ENCODE data around the gene CDRT4. TPM values are rescaled to one million over a fixed set of nuclear protein-coding genes. Genes with fewer than 3 reads are reported as not detected.

The CDRT4 gene
- polyA plus RNA-seq, 1 of the 3 experiments (the other 2 are of a cell fraction): 4.6 TPM

GRCh38 chr17:15447928-15448579, 19.4 kb downstream of the CDRT4 start:
- Histone ChIP-seq H3F3A (replicated peaks; ENCODE audit: insufficient read depth) (peaks cover 10% of the 10 kb centered on the region), H3K4me2 (no peak overlapping the region), H3K36me3 (replicated peaks in 1 of 2; ENCODE audit: control insufficient read depth in 1 of 2, insufficient read depth in 2 of 2, low read length in 1 of 2) (no peaks in the 10 kb centered on the region), H3K4me3 (ENCODE audit: low read depth in 2 of 2, low read length in 1 of 2) (no peak overlapping the region), H4K20me1 (ENCODE audit: insufficient read depth) (no peaks in the 10 kb centered on the region), H3K27me3 (ENCODE audit: insufficient read depth) (no peaks in the 10 kb centered on the region), H3K9me2 (no peaks in the 10 kb centered on the region), H3K9ac (no peak overlapping the region), H3K4me1 (ENCODE audit: control insufficient read depth in 1 of 2, insufficient read depth in 2 of 2, low read depth in 1 of 2, low read length in 1 of 2) (peaks cover 15 to 20% of the 10 kb centered on the region in 2 experiments), H3K9me3 (no peaks in the 10 kb centered on the region), H3K27ac (ENCODE audit: low read depth in 2 of 2, low read length in 1 of 2) (no peak overlapping the region; a peak in 1 of 4 replicates), H2AFZ (ENCODE audit: low read depth) (no peak overlapping the region), H3K79me2 (ENCODE audit: insufficient read depth) (no peaks in the 10 kb centered on the region)
- POLR2A ChIA-PET: no interaction called here
- CTCF ChIA-PET: no interaction called here
- WGBS (ENCODE audit: low lambda C conversion rate): 88% methylated on average over 6 of the region's 6 CpGs
- TF ChIP-seq FOSL2 (IDR thresholded peaks at IDR 0.05; ENCODE audit: borderline replicate concordance, low read depth) (no peak), EZH2phosphoT487 (IDR thresholded peaks at IDR 0.05; ENCODE audit: borderline replicate concordance, low read depth) (no peak), FOXJ3 (CRISPR knock-in tag; IDR thresholded peaks at IDR 0.05) (no peak), RAD21 (IDR thresholded peaks at IDR 0.05; ENCODE audit: low read length) (no peak), USF1 (IDR thresholded peaks at IDR 0.05; ENCODE audit: borderline replicate concordance, low read depth) (no peak), NFIC (IDR thresholded peaks at IDR 0.05; ENCODE audit: borderline replicate concordance) (no peak), SIN3A (IDR thresholded peaks at IDR 0.05; ENCODE audit: borderline replicate concordance, low read depth, low read length) (no peak), RXRA (IDR thresholded peaks at IDR 0.05; ENCODE audit: borderline replicate concordance, low read depth) (no peak)
- DNase-seq: no peak

GRCh38 chr17:15446036-15446435, 21.4 kb downstream of the CDRT4 start:
- no peaks in the 10 kb centered on the region for H3K36me3 ChIP-seq (replicated peaks in 1 of 2; ENCODE audit: control insufficient read depth in 1 of 2, insufficient read depth in 2 of 2, low read length in 1 of 2)
- no peaks in the 10 kb centered on the region for H3K27me3 ChIP-seq (ENCODE audit: insufficient read depth)
- no peaks in the 10 kb centered on the region for H3K9me3 ChIP-seq
- no peak overlapping the region; the same call in 1 of the 2 replicates for H3K4me2 ChIP-seq
- TF ChIP-seq RXRA (IDR thresholded peaks at IDR 0.05; ENCODE audit: borderline replicate concordance, low read depth) (no peak), CHD2 (IDR thresholded peaks at IDR 0.05; ENCODE audit: low read length, partially characterized antibody) (no peak), NRF1 (IDR thresholded peaks at IDR 0.05; ENCODE audit: low read depth, low read length) (no peak), EZH2phosphoT487 (IDR thresholded peaks at IDR 0.05; ENCODE audit: borderline replicate concordance, low read depth) (no peak), CTCF (IDR thresholded peaks at IDR 0.05) (peak; percentile 40)
- no peaks in the 10 kb centered on the region for H3K79me2 ChIP-seq (ENCODE audit: insufficient read depth)
- peaks cover 10% of the 10 kb centered on the region for H3F3A ChIP-seq (replicated peaks; ENCODE audit: insufficient read depth)
- WGBS (ENCODE audit: low lambda C conversion rate): 92% methylated on average over 10 of the region's 10 CpGs
- no peaks in the 10 kb centered on the region for H3K9me2 ChIP-seq
- H3K27ac ChIP-seq (ENCODE audit: low read depth in 2 of 2, low read length in 1 of 2): no peak overlapping the region
- no peak overlapping the region for H3K4me3 ChIP-seq (ENCODE audit: low read depth in 2 of 2, low read length in 1 of 2)
- ChIA-PET POLR2A (no interaction called here), CTCF (interaction anchor here (0.7 to 2.9 kb wide), 5 partner anchors 10 to 188 kb away, joined by 3 to 10 read pairs (median 4); partner anchors contain the start of gene PMP22)
- no peaks in the 10 kb centered on the region for H4K20me1 ChIP-seq (ENCODE audit: insufficient read depth)
- H2AFZ ChIP-seq (ENCODE audit: low read depth): no peak overlapping the region
- DNase-seq: no peak
- H3K4me1 ChIP-seq (ENCODE audit: control insufficient read depth in 1 of 2, insufficient read depth in 2 of 2, low read depth in 1 of 2, low read length in 1 of 2): peaks cover 10 to 20% of the 10 kb centered on the region in 2 experiments
- no peak overlapping the region for H3K9ac ChIP-seq

All from SK-N-SH (cell line).